Stomach (tissue), 9 donors: ENCODE data around the gene UBE2D4. TPM values are rescaled to one million over a fixed set of nuclear protein-coding genes. Genes with fewer than 3 reads are reported as not detected.

Experiments used
- DNase-seq, 2 donors: peaks; one replicate each; pipeline versions ENCODE4 v3.0.0 to v3.0.0-alpha.2; 2013 to 2019
- H3K27ac ChIP-seq, 5 donors: fragments of 200-600 bp in 4 of 5; sonication (generic) in 4 of 5; one replicate each; pipeline ENCODE4 v1.5.1; 2013 to 2019; ENCODE audit warnings: mild to moderate bottlenecking in 1 of 5, moderate library complexity in 1 of 5
- H3K27me3 ChIP-seq, 3 donors: fragments of 200-600 bp; sonication (generic); one replicate each; pipeline ENCODE4 v1.5.1; 2017 to 2019; ENCODE audit warnings: mixed run types in 1 of 3
- H3K36me3 ChIP-seq, 4 donors: fragments of 200-600 bp; sonication (generic); 1 replicate in 3 of 4; 2 replicates in 1 of 4; pipeline ENCODE4 v1.5.1; 2016 to 2019
- H3K4me1 ChIP-seq, 4 donors: fragments of 200-600 bp; sonication (generic); one replicate each; pipeline ENCODE4 v1.5.1; 2016 to 2019
- H3K4me3 ChIP-seq, 4 donors: fragments of 200-600 bp; sonication (generic) in 3 of 4; one replicate each; pipeline ENCODE4 v1.5.1; 2016 to 2019; ENCODE audit warnings: mild to moderate bottlenecking in 1 of 4
- H3K9me3 ChIP-seq, 4 donors: fragments of 200-600 bp; sonication (generic); one replicate each; pipeline ENCODE4 v1.5.1; 2016 to 2019
- EP300 ChIP-seq: sonication (generic); formaldehyde crosslinking; IDR thresholded peaks from one replicate; pipeline ENCODE4 v1.6.1; 2017; ENCODE audit warnings: antibody characterized with exemption
- POLR2A ChIP-seq, 4 donors: fragments of 450-650 bp; IDR thresholded peaks; one replicate each; pipeline ENCODE4 v1.6.1; 2016; ENCODE audit warnings: antibody characterized with exemption in 4 of 4, control low read depth in 2 of 4, mild to moderate bottlenecking in 1 of 4, moderate library complexity in 1 of 4
- POLR2AphosphoS5 ChIP-seq, 3 donors: sonication (generic); formaldehyde crosslinking; IDR thresholded peaks; one replicate each; pipeline ENCODE4 v1.6.1; 2016; ENCODE audit warnings: antibody characterized with exemption in 3 of 3
- WGBS, 5 donors: extraction: QIAGEN DNeasy Blood & Tissue Kit in 3 of 5; methylation state at CpG; one replicate each; pipeline versions ENCODE4 v1.1.5 to v1.1.7; 2013 to 2018; 5-methylcytosine and 5-hydroxymethylcytosine counted together
- intact Hi-C: fragments of 100-400 bp; cut with DNase I; formaldehyde crosslinking; loops from one replicate; pipeline ENCODE4 v1.15.1; 2023; ENCODE audit warnings: low total_unique reads
- polyA plus RNA-seq, 3 donors: library from polyadenylated mRNA; stranded (reverse); fragments of 200-250 nt; gene quantifications; one replicate each; pipeline ENCODE4 v1.2.3, GENCODE V29; 2013
- total RNA-seq, 5 donors: library from RNA; depleted of rRNA; stranded (reverse); fragments of >200 nt; gene quantifications; one replicate each; pipeline versions ENCODE4 v1.1.0 to v1.2.3, GENCODE V29; 2014 to 2016
- TF ChIP-seq, protein P1 (sequence below), 7 experiments: fragments of 450-650 bp in 4 of 7; fragments of 200-600 bp in 3 of 7; sonication (generic) in 3 of 7; IDR thresholded peaks; one replicate each; pipeline ENCODE4 v1.5.1; 2016 to 2019; ENCODE audit warnings: antibody characterized with exemption in 7 of 7, control low read depth in 2 of 7, mild to moderate bottlenecking in 1 of 7
- donor health status: healthy with polysubstance abuse.
- donor health status: Bipolar disorder and iron deficiency.
- donor health status: healthy.

Gene UBE2D4
- total and polyA plus RNA-seq, 8 donors = 0.58 to 51.8 (median 10.9) TPM; not detected in 1

DNA sequence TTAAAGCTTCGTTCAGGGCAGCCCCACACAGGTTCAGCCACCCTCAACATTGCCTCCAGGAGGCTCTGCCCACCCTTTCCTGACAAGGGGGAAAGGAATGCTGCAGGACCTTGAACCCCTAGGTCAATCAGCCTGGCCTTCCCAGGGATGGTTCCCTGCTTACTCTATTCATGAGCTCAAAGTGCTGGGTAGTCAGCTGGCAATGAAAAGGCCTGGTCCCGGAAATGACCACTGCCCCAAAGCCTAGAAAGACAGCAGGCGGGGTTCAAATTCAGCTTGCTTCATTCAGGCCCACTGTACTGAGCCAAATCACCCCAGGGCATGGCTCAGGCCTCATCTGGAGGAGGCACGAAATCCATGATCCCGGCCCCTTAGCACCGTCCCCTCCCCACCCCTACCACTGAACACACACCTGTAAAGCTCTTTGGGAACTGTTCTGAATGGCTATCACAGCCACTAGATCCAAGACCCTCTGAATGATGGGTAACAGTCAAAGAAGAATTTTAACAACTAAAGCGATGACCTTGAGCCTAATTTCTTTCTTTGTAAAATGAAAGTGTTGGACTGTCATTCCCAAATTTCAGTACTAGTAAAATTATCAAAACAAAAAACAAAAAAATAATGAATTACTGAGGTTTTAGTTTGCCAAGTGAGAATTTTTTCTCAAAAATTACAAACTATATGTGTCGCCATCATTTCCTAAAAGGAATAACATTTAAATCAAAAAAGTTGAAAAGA, 20.9 kb upstream of the UBE2D4 start:
- Histone ChIP-seq H3K27ac (peak overlapping the region; percentile 21 to 94 (median 86)), H3K4me1 (peaks cover 23 to 52% (median 39%) of the 10 kb centered on the region in 4 donors), H3K4me3 (peak overlapping the region; percentile 66 to 71 (median 70)), H3K36me3 (no peaks in the 10 kb centered on the region), H3K27me3 (no peaks in the 10 kb centered on the region), H3K9me3 (no peaks in the 10 kb centered on the region)
- intact Hi-C loops = no loop called here
- TF ChIP-seq POLR2AphosphoS5 (IDR thresholded peaks at IDR 0.05) = peak in 1 of 3 donors; percentile 27
- TF ChIP-seq POLR2A (IDR thresholded peaks at IDR 0.05) = no peak
- TF ChIP-seq EP300 = no peak
- TF ChIP-seq, protein P1, sequence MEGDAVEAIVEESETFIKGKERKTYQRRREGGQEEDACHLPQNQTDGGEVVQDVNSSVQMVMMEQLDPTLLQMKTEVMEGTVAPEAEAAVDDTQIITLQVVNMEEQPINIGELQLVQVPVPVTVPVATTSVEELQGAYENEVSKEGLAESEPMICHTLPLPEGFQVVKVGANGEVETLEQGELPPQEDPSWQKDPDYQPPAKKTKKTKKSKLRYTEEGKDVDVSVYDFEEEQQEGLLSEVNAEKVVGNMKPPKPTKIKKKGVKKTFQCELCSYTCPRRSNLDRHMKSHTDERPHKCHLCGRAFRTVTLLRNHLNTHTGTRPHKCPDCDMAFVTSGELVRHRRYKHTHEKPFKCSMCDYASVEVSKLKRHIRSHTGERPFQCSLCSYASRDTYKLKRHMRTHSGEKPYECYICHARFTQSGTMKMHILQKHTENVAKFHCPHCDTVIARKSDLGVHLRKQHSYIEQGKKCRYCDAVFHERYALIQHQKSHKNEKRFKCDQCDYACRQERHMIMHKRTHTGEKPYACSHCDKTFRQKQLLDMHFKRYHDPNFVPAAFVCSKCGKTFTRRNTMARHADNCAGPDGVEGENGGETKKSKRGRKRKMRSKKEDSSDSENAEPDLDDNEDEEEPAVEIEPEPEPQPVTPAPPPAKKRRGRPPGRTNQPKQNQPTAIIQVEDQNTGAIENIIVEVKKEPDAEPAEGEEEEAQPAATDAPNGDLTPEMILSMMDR (IDR thresholded peaks at IDR 0.05) = no peak
- peak; percentile 34 to 77 for DNase-seq
- 30 to 37% (median 34%) methylated on average over 8 of the region's 8 CpGs for WGBS, 5 donors

DNA sequence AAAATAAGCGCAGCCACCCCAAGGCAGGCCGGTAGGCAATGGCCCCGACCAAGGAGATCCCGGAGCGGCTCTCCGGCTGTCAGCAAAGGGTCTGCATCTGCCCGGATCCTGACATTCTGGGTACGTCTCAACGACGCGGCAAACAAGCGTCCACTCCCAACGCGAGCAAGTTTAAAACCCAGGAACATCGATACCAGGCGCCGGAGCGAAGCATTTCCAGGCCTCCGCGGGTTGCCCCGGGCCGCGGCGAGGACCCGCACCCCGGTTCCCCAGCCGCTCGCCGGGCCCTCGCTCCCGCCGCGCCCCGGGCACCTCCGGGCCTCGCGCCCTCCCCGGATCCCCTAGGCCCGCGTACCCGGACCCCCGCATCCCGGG, 20.3 kb upstream of the UBE2D4 start:
- peak overlapping the region; percentile 66 to 71 (median 70) for H3K4me3 ChIP-seq
- DNase-seq = peak; percentile 28 to 71
- H3K27ac ChIP-seq = peak overlapping the region; percentile 83 to 94 (median 93)
- H3K27me3 ChIP-seq = no peaks in the 10 kb centered on the region
- peaks cover 23 to 52% (median 37%) of the 10 kb centered on the region in 4 donors for H3K4me1 ChIP-seq
- no peaks in the 10 kb centered on the region for H3K36me3 ChIP-seq
- H3K9me3 ChIP-seq = no peaks in the 10 kb centered on the region
- 0 to 2% (median 1%) methylated on average over 23 to 43 of the region's 43 CpGs for WGBS, 5 donors
- TF ChIP-seq, protein P1 (IDR thresholded peaks at IDR 0.05) = no peak
- TF ChIP-seq EP300 (no peak), POLR2A (IDR thresholded peaks at IDR 0.05) (no peak), POLR2AphosphoS5 (IDR thresholded peaks at IDR 0.05) (no peak)
- intact Hi-C loops = no loop called here

DNA sequence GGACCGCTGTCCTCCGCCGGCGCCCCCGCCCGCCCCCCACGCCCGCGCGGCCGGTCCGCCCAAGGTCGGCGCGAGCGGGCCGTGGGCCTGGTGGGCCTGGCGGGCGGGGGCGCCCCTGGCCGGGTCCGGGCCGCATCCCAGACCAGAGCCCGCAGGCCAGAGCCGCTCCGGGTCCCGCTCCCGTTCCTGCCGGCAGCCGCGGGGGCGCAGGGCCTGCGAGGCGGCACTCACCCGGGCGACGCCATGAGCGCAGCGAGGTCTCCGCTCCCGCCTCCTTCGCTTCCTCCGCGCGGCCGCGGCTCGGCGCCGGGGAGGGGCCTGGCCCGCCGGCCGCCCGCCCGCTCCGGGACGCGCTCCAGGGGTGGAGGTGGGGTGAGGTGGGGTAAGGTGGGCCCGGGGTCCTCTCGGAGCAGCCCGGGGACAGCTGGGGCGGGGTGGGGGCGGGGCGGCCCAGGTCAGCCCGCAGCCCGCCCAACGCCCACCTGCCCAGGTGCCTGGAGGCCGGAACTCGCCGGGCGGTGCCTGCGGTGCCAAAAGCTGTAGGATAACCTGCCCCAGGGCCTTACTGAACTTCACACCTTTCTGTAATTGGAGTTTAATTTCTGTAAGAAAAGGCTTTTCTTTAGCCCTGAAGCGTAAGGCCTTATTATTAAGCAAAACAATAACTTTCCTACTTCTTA, 19.8 kb upstream of the UBE2D4 start, which contains the start of gene URGCP:
TSS of gene URGCP (minus strand) at position 266 of the 680 bp plus-strand sequence. CDS start at position 245, 21 bp downstream.
- intact Hi-C loops = no loop called here
- 0 to 2% (median 1%) methylated on average over 12 to 73 of the region's 73 CpGs for WGBS, 5 donors
- peak within 1 kb of the TSS; percentile 83 to 94 (median 93) for H3K27ac ChIP-seq
- no peaks in the 10 kb centered on the region for H3K27me3 ChIP-seq
- H3K36me3 ChIP-seq = no peaks in the 10 kb centered on the region
- DNase-seq = peak; percentile 58 to 84
- peak within 1 kb of the TSS; percentile 66 to 71 (median 70) for H3K4me3 ChIP-seq
- TF ChIP-seq POLR2AphosphoS5 (IDR thresholded peaks at IDR 0.05) (peak in 1 of 3 donors; percentile 15), EP300 (no peak)
- peaks cover 23 to 47% (median 33%) of the 10 kb centered on the region in 4 donors for H3K4me1 ChIP-seq
- no peaks in the 10 kb centered on the region for H3K9me3 ChIP-seq

DNA sequence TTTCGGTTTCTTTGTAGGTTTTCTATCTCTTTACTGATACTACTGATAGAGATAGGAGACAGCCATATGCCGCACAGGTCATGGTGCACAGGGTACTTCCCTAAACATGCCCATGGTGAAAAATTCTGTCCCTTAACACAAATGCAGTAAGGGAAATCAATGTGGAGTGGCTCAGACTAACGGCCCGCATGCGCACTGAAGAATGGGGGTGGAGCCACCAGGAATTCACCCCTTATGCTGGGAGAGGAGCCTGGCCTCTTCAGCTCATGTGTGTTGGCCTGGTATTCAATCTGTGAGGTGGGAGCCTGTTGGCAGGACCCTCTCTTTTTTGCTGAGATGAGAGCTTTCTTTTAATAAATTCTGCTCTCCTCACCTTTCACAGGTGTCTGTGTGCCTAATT, 11.4 kb upstream of the UBE2D4 start:
- H3K4me3 ChIP-seq = no peak overlapping the region
- H3K36me3 ChIP-seq = peaks cover 0 to 7% (median 2%) of the 10 kb centered on the region in 4 donors
- no peaks in the 10 kb centered on the region for H3K4me1 ChIP-seq
- intact Hi-C loops = no loop called here
- TF ChIP-seq, protein P1 (IDR thresholded peaks at IDR 0.05) = no peak
- TF ChIP-seq EP300 (no peak), POLR2AphosphoS5 (IDR thresholded peaks at IDR 0.05) (no peak), POLR2A (IDR thresholded peaks at IDR 0.05) (no peak)
- DNase-seq = no peak
- no peaks in the 10 kb centered on the region for H3K9me3 ChIP-seq
- H3K27me3 ChIP-seq = no peaks in the 10 kb centered on the region
- H3K27ac ChIP-seq = no peak overlapping the region
- WGBS, 5 donors = 90 to 94% (median 92%) methylated on average over 5 of the region's 5 CpGs
